Endothelial cell (in vitro differentiated cells): ENCODE measurements around the gene SLC26A2. TPM values are rescaled to one million over a fixed set of nuclear protein-coding genes. Genes with fewer than 3 reads are reported as not detected.
A peak's percentile ranks its signal among the peaks of the same experiment; 100 is the strongest.

Experiments
- DNase-seq: peaks from one replicate; pipeline ENCODE4 v3.0.0; 2021; ENCODE audit warnings: low spot score
- H3K27ac Mint-ChIP-seq: one replicate; pipeline ENCODE4 v1.8.0; 2021; ENCODE audit warnings: mixed read lengths, inconsistent platforms; ENCODE audit not compliant: unreplicated experiment
- H3K27me3 Mint-ChIP-seq: one replicate; pipeline ENCODE4 v1.8.0; 2021; ENCODE audit warnings: mild to moderate bottlenecking, moderate library complexity, mixed read lengths, inconsistent platforms; ENCODE audit not compliant: unreplicated experiment
- H3K36me3 Mint-ChIP-seq: one replicate; pipeline ENCODE4 v1.8.0; 2021; ENCODE audit warnings: mild to moderate bottlenecking, low read depth, mixed read lengths, inconsistent platforms; ENCODE audit not compliant: unreplicated experiment
- H3K4me1 Mint-ChIP-seq: one replicate; pipeline ENCODE4 v1.8.0; 2021; ENCODE audit warnings: mild to moderate bottlenecking, mixed read lengths, inconsistent platforms; ENCODE audit not compliant: unreplicated experiment
- H3K4me3 Mint-ChIP-seq: one replicate; pipeline ENCODE4 v1.8.0; 2021; ENCODE audit warnings: mild to moderate bottlenecking, mixed read lengths, inconsistent platforms; ENCODE audit not compliant: unreplicated experiment
- H3K9me3 Mint-ChIP-seq: one replicate; pipeline ENCODE4 v1.8.0; 2021; ENCODE audit warnings: mixed read lengths, inconsistent platforms; ENCODE audit not compliant: unreplicated experiment
- CTCF ChIP-seq: fragments of 200-600 bp; sonication (generic); IDR thresholded peaks from one replicate; pipeline ENCODE4 v1.5.0; 2021; ENCODE audit warnings: antibody characterized with exemption; ENCODE audit not compliant: unreplicated experiment
- total RNA-seq: library from RNA; stranded (reverse); fragmentation: NEBNext Ultra II Directional; extraction: Animal tissue kit (Norgen Biotek cat#: 25700); gene quantifications from one replicate; pipeline ENCODE4 v1.2.1, GENCODE V29; 2021; ENCODE audit not compliant: unreplicated experiment

The SLC26A2 gene
- total RNA-seq, 1 donor from 2014 or later = 22.2 TPM

GRCh38 chr5:150015415-150015814, 54.9 kb downstream of the SLC26A2 start:
- no peak for TF ChIP-seq CTCF
- no peaks in the 10 kb centered on the region for H3K27me3 Mint-ChIP-seq
- peaks cover 57% of the 10 kb centered on the region for H3K36me3 Mint-ChIP-seq
- H3K9me3 Mint-ChIP-seq = no peaks in the 10 kb centered on the region
- no peaks in the 10 kb centered on the region for H3K4me1 Mint-ChIP-seq
- H3K27ac Mint-ChIP-seq = no peak overlapping the region
- no peak for DNase-seq
- H3K4me3 Mint-ChIP-seq = peak overlapping the region; percentile 48

- TF ChIP-seq CTCF = no peak
- no peak for DNase-seq
- H3K9me3 Mint-ChIP-seq = no peaks in the 10 kb centered on the region
- peaks cover 5% of the 10 kb centered on the region for H3K4me1 Mint-ChIP-seq
- H3K4me3 Mint-ChIP-seq = no peak overlapping the region
- H3K36me3 Mint-ChIP-seq = peaks cover 50% of the 10 kb centered on the region
- no peak overlapping the region for H3K27ac Mint-ChIP-seq
- no peaks in the 10 kb centered on the region for H3K27me3 Mint-ChIP-seq
Observed at GRCh38 chr5:150016537-150016936, 56.0 kb downstream of the SLC26A2 start.

GRCh38 chr5:150017226-150018005, 56.9 kb downstream of the SLC26A2 start:
- H3K27me3 Mint-ChIP-seq = no peaks in the 10 kb centered on the region
- no peak for TF ChIP-seq CTCF
- no peak overlapping the region for H3K27ac Mint-ChIP-seq
- peaks cover 43% of the 10 kb centered on the region for H3K36me3 Mint-ChIP-seq
- H3K4me1 Mint-ChIP-seq = peaks cover 14% of the 10 kb centered on the region
- H3K4me3 Mint-ChIP-seq = no peak overlapping the region
- H3K9me3 Mint-ChIP-seq = no peaks in the 10 kb centered on the region
- no peak for DNase-seq

GRCh38 chr5:150020249-150020648, 59.7 kb downstream of the SLC26A2 start:
- H3K4me1 Mint-ChIP-seq = peaks cover 16% of the 10 kb centered on the region
- H3K4me3 Mint-ChIP-seq = no peak overlapping the region
- DNase-seq = no peak
- no peaks in the 10 kb centered on the region for H3K27me3 Mint-ChIP-seq
- H3K27ac Mint-ChIP-seq = no peak overlapping the region
- H3K9me3 Mint-ChIP-seq = no peaks in the 10 kb centered on the region
- no peak for TF ChIP-seq CTCF
- peaks cover 31% of the 10 kb centered on the region for H3K36me3 Mint-ChIP-seq

GRCh38 chr5:150021491-150022157, 61.1 kb downstream of the SLC26A2 start:
- H3K36me3 Mint-ChIP-seq = peaks cover 17% of the 10 kb centered on the region
- no peaks in the 10 kb centered on the region for H3K9me3 Mint-ChIP-seq
- H3K27me3 Mint-ChIP-seq = no peaks in the 10 kb centered on the region
- H3K27ac Mint-ChIP-seq = peak overlapping the region; percentile 95
- H3K4me1 Mint-ChIP-seq = peaks cover 16% of the 10 kb centered on the region
- H3K4me3 Mint-ChIP-seq = peak overlapping the region; percentile 63
- TF ChIP-seq CTCF = no peak
- no peak for DNase-seq
